Liver (tissue), 9 donors: ENCODE results near the gene TNRC6B. TPM values are rescaled to one million over a fixed set of nuclear protein-coding genes. Genes with fewer than 3 reads are reported as not detected.

Source experiments
- DNase-seq: peaks from one replicate; pipeline ENCODE4 v3.0.0-alpha.2; 2017; ENCODE audit warnings: low spot score
- H3K27ac ChIP-seq, 2 donors: one replicate each; pipeline ENCODE4 v1.7.0; 2013; ENCODE audit warnings: inconsistent platforms in 2 of 2, low read length in 2 of 2, control low read depth in 1 of 2, low read depth in 1 of 2, mild to moderate bottlenecking in 1 of 2
- H3K27me3 ChIP-seq, 4 donors: one replicate each; pipeline versions ENCODE4 v1.6.1 to v1.7.0; 2013; ENCODE audit warnings: low read length in 3 of 4, inconsistent platforms in 1 of 4, mild to moderate bottlenecking in 1 of 4, moderate library complexity in 1 of 4; ENCODE audit not compliant: control insufficient read depth in 4 of 4, insufficient read depth in 4 of 4
- H3K36me3 ChIP-seq, 4 donors: one replicate each; pipeline versions ENCODE4 v1.6.1 to v1.7.0; 2013; ENCODE audit warnings: low read length in 3 of 4, mild to moderate bottlenecking in 3 of 4, low read depth in 1 of 4, moderate library complexity in 1 of 4; ENCODE audit not compliant: control insufficient read depth in 4 of 4, insufficient read depth in 3 of 4
- H3K4me1 ChIP-seq, 4 donors: one replicate each; pipeline versions ENCODE4 v1.6.1 to v1.7.0; 2013; ENCODE audit warnings: low read length in 3 of 4, mild to moderate bottlenecking in 3 of 4, moderate library complexity in 1 of 4; ENCODE audit not compliant: control insufficient read depth in 4 of 4, insufficient read depth in 4 of 4
- H3K4me3 ChIP-seq, 3 donors: one replicate each; pipeline versions ENCODE4 v1.6.1 to v1.7.0; 2013; ENCODE audit warnings: low read length in 3 of 3, control low read depth in 1 of 3, low read depth in 1 of 3, mild to moderate bottlenecking in 1 of 3
- H3K9ac ChIP-seq, 2 donors: one replicate each; pipeline ENCODE4 v1.7.0; 2013; ENCODE audit warnings: low read length in 2 of 2, mild to moderate bottlenecking in 2 of 2, moderate library complexity in 2 of 2, control low read depth in 1 of 2, low read depth in 1 of 2
- H3K9me3 ChIP-seq, 4 donors: one replicate each; pipeline versions ENCODE4 v1.6.1 to v1.7.0; 2013; ENCODE audit warnings: low read length in 3 of 4; ENCODE audit not compliant: control insufficient read depth in 4 of 4
- CTCF ChIP-seq: fragments of 150-350 bp; IDR thresholded peaks from 2 replicates; pipeline ENCODE4 v1.5.1; 2017; ENCODE audit warnings: improper control_type of control experiment, low read depth, low read length; ENCODE audit not compliant: missing input control
- EGR1 ChIP-seq, 2 donors: IDR thresholded peaks; 2 replicates each; pipeline ENCODE4 v1.6.1; 2016 to 2018; ENCODE audit warnings: antibody characterized with exemption in 2 of 2, low read depth in 2 of 2
- FOXA1 ChIP-seq: IDR thresholded peaks from 2 replicates; pipeline ENCODE4 v1.6.1; 2016; ENCODE audit warnings: antibody characterized with exemption
- FOXA2 ChIP-seq: IDR thresholded peaks from 2 replicates; pipeline ENCODE4 v1.6.1; 2016; ENCODE audit warnings: antibody characterized with exemption
- GABPA ChIP-seq, 2 donors: IDR thresholded peaks in 1 of 2; conservative IDR thresholded peaks in 1 of 2; 2 replicates each; pipeline ENCODE4 v1.6.1; 2016; ENCODE audit warnings: antibody characterized with exemption in 2 of 2, mild to moderate bottlenecking in 1 of 2, moderate library complexity in 1 of 2
- HNF4A ChIP-seq, 2 donors: conservative IDR thresholded peaks; 2 replicates each; pipeline ENCODE4 v1.6.1; 2016; ENCODE audit warnings: antibody characterized with exemption in 2 of 2, mild to moderate bottlenecking in 2 of 2
- HNF4G ChIP-seq: IDR thresholded peaks from 2 replicates; pipeline ENCODE4 v1.6.1; 2016; ENCODE audit warnings: antibody characterized with exemption
- JUND ChIP-seq, 2 donors: IDR thresholded peaks; 2 replicates each; pipeline ENCODE4 v1.6.1; 2016; ENCODE audit warnings: antibody characterized with exemption in 2 of 2
- MAX ChIP-seq: IDR thresholded peaks from 2 replicates; pipeline ENCODE4 v1.6.1; 2016; ENCODE audit warnings: antibody characterized with exemption
- NR2F2 ChIP-seq: IDR thresholded peaks from 2 replicates; pipeline ENCODE4 v1.6.1; 2016; ENCODE audit warnings: antibody characterized with exemption
- RAD21 ChIP-seq, 2 donors: IDR thresholded peaks; 2 replicates each; pipeline ENCODE4 v1.6.1; 2016; ENCODE audit warnings: antibody characterized with exemption in 2 of 2, mild to moderate bottlenecking in 2 of 2
- RXRA ChIP-seq, 2 donors: IDR thresholded peaks; 2 replicates each; pipeline ENCODE4 v1.6.1; 2017 to 2018; ENCODE audit warnings: antibody characterized with exemption in 2 of 2, mild to moderate bottlenecking in 1 of 2
- SP1 ChIP-seq: IDR thresholded peaks from 2 replicates; pipeline ENCODE4 v1.6.1; 2018; ENCODE audit warnings: antibody characterized with exemption, mild to moderate bottlenecking
- TAF1 ChIP-seq: conservative IDR thresholded peaks from 2 replicates; pipeline ENCODE4 v1.6.1; 2016; ENCODE audit warnings: antibody characterized with exemption, mild to moderate bottlenecking
- YY1 ChIP-seq: IDR thresholded peaks from 2 replicates; pipeline ENCODE4 v1.6.1; 2016; ENCODE audit warnings: antibody characterized with exemption, mild to moderate bottlenecking
- ZBTB33 ChIP-seq: IDR thresholded peaks from 2 replicates; pipeline ENCODE4 v1.6.1; 2016; ENCODE audit warnings: antibody characterized with exemption
- WGBS: extraction: QIAGEN DNeasy Blood & Tissue Kit; methylation state at CpG from one replicate; pipeline ENCODE4 v1.1.7; 2013; 5-methylcytosine and 5-hydroxymethylcytosine counted together
- polyA plus RNA-seq, 2 donors: library from polyadenylated mRNA; stranded (reverse) in 1 of 2; unstranded in 1 of 2; fragments of 200-250 nt in 1 of 2; fragments of >200 nt in 1 of 2; fragmentation: Nextera tagmentation in 1 of 2; extraction: Ambion mirVana in 1 of 2; gene quantifications; one replicate each; pipeline versions ENCODE4 v1.2.1 to v1.2.3, GENCODE V29; 2013 to 2015
- total RNA-seq, 2 donors: library from RNA; depleted of rRNA; stranded (reverse); fragments of >200 nt; gene quantifications; one replicate each; pipeline ENCODE4 v1.2.3, GENCODE V29; 2014
- TF ChIP-seq, protein P1 (sequence below): IDR thresholded peaks from 2 replicates; pipeline ENCODE4 v1.6.1; 2016; ENCODE audit warnings: antibody characterized with exemption, mild to moderate bottlenecking
- TF ChIP-seq, protein P2 (sequence below): IDR thresholded peaks from 2 replicates; pipeline ENCODE4 v1.6.1; 2016; ENCODE audit warnings: antibody characterized with exemption
- donor health status: healthy.
- donor health status: healthy.
- donor health status: healthy.
- donor health status: healthy.
- donor health status: healthy.

TNRC6B gene
- total and polyA plus RNA-seq, 4 donors, result 4.6 to 39.1 (median 26.4) TPM

GRCh38 chr22:40182231-40182835 is 4.6 kb downstream of the TNRC6B start:
- Histone ChIP-seq H3K27ac (peak overlapping the region; percentile 72 to 75), H3K9me3 (no peaks in the 10 kb centered on the region), H3K4me1 (peaks cover 24 to 72% (median 61%) of the 10 kb centered on the region in 4 donors), H3K4me3 (no peak overlapping the region), H3K36me3 (no peaks in the 10 kb centered on the region), H3K27me3 (no peaks in the 10 kb centered on the region), H3K9ac (no peak overlapping the region)
- TF ChIP-seq GABPA (IDR thresholded peaks at IDR 0.05 in 1 of 2, conservative IDR thresholded peaks at IDR 0.05 in 1 of 2) (no peak), YY1 (peak; percentile 1)
- no peak for DNase-seq
- WGBS, result 75% methylated on average over 4 of the region's 4 CpGs

GRCh38 chr22:40183029-40183581 is 5.4 kb downstream of the TNRC6B start:
- no peak for TF ChIP-seq GABPA (IDR thresholded peaks at IDR 0.05 in 1 of 2, conservative IDR thresholded peaks at IDR 0.05 in 1 of 2)
- TF ChIP-seq, protein P1, sequence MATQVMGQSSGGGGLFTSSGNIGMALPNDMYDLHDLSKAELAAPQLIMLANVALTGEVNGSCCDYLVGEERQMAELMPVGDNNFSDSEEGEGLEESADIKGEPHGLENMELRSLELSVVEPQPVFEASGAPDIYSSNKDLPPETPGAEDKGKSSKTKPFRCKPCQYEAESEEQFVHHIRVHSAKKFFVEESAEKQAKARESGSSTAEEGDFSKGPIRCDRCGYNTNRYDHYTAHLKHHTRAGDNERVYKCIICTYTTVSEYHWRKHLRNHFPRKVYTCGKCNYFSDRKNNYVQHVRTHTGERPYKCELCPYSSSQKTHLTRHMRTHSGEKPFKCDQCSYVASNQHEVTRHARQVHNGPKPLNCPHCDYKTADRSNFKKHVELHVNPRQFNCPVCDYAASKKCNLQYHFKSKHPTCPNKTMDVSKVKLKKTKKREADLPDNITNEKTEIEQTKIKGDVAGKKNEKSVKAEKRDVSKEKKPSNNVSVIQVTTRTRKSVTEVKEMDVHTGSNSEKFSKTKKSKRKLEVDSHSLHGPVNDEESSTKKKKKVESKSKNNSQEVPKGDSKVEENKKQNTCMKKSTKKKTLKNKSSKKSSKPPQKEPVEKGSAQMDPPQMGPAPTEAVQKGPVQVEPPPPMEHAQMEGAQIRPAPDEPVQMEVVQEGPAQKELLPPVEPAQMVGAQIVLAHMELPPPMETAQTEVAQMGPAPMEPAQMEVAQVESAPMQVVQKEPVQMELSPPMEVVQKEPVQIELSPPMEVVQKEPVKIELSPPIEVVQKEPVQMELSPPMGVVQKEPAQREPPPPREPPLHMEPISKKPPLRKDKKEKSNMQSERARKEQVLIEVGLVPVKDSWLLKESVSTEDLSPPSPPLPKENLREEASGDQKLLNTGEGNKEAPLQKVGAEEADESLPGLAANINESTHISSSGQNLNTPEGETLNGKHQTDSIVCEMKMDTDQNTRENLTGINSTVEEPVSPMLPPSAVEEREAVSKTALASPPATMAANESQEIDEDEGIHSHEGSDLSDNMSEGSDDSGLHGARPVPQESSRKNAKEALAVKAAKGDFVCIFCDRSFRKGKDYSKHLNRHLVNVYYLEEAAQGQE, result no peak
- TF ChIP-seq HNF4A (conservative IDR thresholded peaks at IDR 0.05), result no peak
- TF ChIP-seq CTCF, result no peak
- no peak for TF ChIP-seq SP1
- no peak for TF ChIP-seq TAF1
- TF ChIP-seq, protein P2, sequence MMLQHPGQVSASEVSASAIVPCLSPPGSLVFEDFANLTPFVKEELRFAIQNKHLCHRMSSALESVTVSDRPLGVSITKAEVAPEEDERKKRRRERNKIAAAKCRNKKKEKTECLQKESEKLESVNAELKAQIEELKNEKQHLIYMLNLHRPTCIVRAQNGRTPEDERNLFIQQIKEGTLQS, result no peak
- no peak for TF ChIP-seq NR2F2
- no peak for TF ChIP-seq YY1
- TF ChIP-seq FOXA1, result no peak
- TF ChIP-seq EGR1 (IDR thresholded peaks at IDR 0.05; ENCODE audit: low read depth in 2 of 2), result no peak
- no peak for TF ChIP-seq FOXA2
- TF ChIP-seq JUND (IDR thresholded peaks at IDR 0.05), result no peak
- no peak for TF ChIP-seq HNF4G
- TF ChIP-seq RXRA (IDR thresholded peaks at IDR 0.05), result no peak
- no peak for TF ChIP-seq MAX
- TF ChIP-seq RAD21 (IDR thresholded peaks at IDR 0.05), result no peak
- no peak for TF ChIP-seq ZBTB33
- no peaks in the 10 kb centered on the region for H3K27me3 ChIP-seq
- WGBS, result 40% methylated on average over 9 of the region's 9 CpGs
- H3K36me3 ChIP-seq, result no peaks in the 10 kb centered on the region
- DNase-seq, result no peak
- H3K27ac ChIP-seq, result peak overlapping the region; percentile 45 to 72
- no peaks in the 10 kb centered on the region for H3K9me3 ChIP-seq
- H3K4me3 ChIP-seq, result no peak overlapping the region
- peaks cover 24 to 74% (median 65%) of the 10 kb centered on the region in 4 donors for H3K4me1 ChIP-seq
- peak overlapping the region in 1 of 2 donors; percentile 27 for H3K9ac ChIP-seq
